ENCODE results near the gene COMTD1.
"Not testable (repeated sequence)": the region's sequence is repeated elsewhere in the genome, so short reads cannot be mapped to it uniquely, and the experiment has no call there.

Gene COMTD1

DNA sequence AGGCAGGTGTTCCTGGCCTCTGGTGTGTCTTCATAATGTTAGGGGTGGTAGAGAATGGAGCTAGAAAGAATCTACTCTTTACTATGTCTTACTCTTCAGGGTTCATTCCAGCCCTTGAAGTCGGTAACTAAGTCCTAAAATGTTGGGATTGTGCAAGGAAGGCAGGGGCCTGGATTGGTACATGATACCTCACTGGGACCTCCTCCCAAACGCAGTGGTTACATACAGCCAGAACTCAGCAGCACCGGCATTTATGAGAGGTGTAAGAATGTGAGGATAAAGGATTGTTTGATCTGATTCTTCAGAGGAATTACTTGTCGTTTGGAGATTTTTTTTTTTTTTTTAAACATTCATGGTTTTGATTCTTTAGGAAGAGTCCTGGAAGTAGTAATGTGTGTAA is 6.9 kb downstream of the COMTD1 start:
- no peak for DNase-seq
- in situ Hi-C loops (cut with MboI; ENCODE audit: low pct_unique_long_range_greater_than_20kb, low sequenced_read_pairs), result no loop called here

DNA sequence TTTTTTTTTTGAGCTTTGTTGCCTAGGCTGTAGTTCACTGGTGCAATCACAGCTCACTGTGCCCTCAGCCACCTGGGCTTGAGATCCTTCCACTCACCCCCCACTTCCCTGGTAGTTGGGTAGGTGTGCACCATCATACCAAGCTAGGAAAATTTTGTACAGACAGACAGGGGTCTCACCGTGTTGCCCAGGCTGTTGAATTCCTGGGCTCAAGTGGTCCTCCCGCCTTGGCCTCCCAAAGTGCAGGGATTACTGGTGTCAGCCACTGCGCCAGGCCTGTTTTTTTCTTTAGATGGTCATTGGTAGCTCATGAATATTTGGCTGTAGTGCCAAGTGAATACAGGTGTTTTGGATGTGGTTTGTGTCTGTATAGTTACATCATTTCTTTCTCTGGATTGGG is 7.5 kb downstream of the COMTD1 start:
- in situ Hi-C loops (cut with MboI; ENCODE audit: low pct_unique_long_range_greater_than_20kb, low sequenced_read_pairs), result no loop called here
- DNase-seq, result no peak

DNA sequence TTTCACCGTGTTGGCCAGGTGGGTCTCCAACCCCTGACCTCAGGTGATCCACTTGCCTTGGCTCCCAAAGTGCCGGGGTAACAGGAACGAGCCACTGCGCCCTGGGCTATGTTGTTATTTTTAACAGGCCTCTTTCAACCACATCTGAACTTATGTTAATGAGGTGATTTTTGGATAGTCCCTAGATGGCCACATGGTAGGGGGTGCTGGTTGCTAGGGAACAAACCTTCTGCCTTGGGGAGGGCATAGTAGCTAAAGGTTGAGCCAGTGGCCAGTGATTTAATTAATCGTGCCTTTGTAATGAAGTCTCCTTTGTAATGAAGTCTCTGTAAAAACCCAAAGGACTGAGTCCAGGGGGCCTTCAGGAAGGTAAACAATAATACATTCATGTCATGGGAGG is 9.1 kb downstream of the COMTD1 start:
- in situ Hi-C loops (cut with MboI; ENCODE audit: low pct_unique_long_range_greater_than_20kb, low sequenced_read_pairs), result no loop called here
- no peak for DNase-seq

DNA sequence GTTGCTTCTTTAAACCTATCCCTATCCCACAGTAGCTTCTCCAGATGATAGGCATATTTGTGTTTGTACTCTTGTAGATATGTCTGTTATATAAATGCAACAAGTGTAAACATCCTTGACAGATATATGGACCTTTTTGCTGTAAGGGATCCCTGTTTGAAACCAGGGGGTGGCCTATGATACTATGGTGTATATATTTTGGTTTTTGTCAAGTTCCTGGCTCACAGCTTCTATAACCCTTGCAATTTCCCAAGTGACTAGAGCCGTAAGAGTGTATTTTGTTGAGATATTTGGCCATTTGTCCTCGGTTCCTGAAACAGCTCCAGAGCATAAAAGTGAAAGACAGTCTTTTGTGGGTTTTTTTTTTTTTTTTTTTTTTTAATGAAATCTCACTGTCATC is 9.7 kb downstream of the COMTD1 start:
- in situ Hi-C loops (cut with MboI; ENCODE audit: low pct_unique_long_range_greater_than_20kb, low sequenced_read_pairs), result no loop called here
- no peak for DNase-seq

DNA sequence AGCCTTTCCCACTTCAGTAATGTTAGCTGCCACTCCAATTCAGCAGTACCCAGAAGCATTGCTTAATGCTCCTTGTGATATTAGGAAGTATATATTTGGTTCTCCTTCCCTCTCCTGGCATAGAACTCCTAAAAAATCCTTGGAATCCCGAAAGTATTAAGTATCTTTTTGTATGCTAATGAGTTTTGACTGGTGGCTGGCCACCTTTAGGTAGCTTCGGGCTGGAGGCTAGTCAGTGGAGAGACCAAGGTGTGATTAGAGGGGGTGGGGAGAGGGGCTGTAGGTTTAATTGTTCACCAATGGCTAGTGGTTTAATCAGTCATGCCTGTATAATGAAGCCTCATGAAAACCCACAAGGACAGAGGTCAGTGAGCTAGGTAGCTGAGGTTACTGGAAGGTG is 12.2 kb downstream of the COMTD1 start:
- in situ Hi-C loops (cut with MboI; ENCODE audit: low pct_unique_long_range_greater_than_20kb, low sequenced_read_pairs), result no loop called here
- no peak for DNase-seq

DNA sequence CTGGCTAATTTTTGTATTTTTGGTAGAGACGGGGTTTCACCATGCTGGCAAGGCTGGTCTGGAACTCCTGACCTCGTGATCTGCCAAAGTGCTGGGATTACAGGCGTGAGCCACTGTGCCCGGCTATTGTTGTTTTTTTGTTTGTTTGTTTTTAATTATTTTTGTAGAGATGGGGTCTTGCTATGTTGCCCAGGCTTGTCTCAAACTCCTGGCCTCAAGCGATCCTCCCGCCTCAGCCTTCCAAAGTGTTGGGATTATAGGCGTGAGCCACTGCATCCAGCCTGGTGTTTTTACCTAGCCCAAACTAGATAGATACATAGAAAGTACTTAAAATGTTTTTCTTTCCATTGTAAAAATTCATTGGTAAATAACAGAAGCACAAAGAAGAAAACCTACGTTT is 14.3 kb downstream of the COMTD1 start:
- DNase-seq; in situ Hi-C loops (cut with MboI; ENCODE audit: low pct_unique_long_range_greater_than_20kb, low sequenced_read_pairs): not testable (repeated sequence)

DNA sequence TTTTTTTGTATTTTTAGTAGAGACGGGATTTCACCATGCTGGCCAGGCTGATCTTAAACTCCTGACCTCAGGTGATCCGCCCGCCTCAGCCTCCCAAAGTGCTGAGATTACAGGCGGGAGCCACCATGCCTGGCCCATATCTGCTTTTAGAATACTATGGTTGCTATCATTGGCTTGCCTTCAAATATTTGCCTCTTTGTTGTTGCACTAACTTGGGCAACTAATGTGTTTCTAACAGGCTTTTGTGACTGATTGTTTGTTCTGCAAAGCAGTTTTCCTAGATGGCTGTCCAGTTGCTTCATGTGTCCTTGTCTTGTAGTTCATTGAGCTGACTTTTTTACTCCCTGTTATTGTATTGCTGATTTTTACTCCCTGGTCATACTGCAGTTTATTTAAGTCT is 15.5 kb downstream of the COMTD1 start:
- DNase-seq, result no peak
- in situ Hi-C loops (cut with MboI; ENCODE audit: low pct_unique_long_range_greater_than_20kb, low sequenced_read_pairs), result no loop called here

DNA sequence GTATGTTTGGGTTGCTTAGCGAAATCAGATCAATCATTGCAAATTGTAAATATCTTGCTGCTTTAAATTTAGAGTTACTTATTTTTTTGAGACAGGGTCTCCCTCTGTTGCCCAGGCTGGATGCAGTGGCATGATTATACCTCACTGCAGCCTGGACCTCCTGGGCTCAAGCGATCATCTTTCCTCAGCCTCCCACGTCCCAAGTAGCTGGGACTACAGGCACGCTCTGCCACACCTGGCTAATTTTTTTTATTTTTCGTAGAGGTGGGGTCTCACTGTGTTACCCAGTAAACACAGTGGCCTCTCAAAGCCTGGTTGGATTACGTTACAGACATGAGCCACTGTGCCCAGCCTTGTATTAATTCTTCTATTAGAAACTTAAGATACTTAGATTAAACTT is 23.4 kb downstream of the COMTD1 start:
- no peak for DNase-seq
- in situ Hi-C loops (cut with MboI; ENCODE audit: low pct_unique_long_range_greater_than_20kb, low sequenced_read_pairs), result no loop called here

DNA sequence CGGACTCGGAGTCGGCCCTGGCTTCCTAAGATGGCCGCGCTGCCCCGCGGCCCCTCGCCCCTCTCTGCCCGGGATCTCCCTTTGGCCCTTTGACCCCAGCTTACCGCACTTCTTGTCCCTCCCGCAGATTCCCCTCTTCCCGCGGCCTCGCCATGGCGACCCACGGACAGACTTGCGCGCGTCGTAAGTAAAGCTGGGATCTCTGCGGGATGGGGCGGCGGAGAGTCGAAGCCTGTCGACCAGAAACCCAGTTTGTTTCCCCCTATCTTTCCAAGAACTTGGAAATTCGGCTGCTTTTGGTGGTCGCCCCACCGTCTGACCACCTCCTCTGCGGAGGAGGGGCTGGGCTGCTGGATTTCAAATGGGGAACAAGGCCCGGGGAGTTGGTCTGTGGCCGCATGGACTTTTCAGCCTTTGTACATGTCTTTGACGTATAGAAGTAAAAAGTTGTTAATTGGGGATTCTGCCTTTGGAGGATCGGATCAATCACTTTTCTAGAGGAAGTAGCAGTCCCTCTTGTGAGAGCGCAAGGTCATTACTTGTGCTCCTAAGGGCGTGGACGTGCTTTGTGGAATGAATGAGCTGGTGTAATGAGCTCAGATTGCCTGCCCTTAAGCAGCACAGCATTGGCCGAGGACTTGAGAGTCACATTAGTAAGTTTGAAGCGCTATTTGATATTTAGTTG is 24.6 kb downstream of the COMTD1 start:
- in situ Hi-C loops (cut with MboI; ENCODE audit: low pct_unique_long_range_greater_than_20kb, low sequenced_read_pairs), result no loop called here
- DNase-seq, result peak; percentile 48

DNA sequence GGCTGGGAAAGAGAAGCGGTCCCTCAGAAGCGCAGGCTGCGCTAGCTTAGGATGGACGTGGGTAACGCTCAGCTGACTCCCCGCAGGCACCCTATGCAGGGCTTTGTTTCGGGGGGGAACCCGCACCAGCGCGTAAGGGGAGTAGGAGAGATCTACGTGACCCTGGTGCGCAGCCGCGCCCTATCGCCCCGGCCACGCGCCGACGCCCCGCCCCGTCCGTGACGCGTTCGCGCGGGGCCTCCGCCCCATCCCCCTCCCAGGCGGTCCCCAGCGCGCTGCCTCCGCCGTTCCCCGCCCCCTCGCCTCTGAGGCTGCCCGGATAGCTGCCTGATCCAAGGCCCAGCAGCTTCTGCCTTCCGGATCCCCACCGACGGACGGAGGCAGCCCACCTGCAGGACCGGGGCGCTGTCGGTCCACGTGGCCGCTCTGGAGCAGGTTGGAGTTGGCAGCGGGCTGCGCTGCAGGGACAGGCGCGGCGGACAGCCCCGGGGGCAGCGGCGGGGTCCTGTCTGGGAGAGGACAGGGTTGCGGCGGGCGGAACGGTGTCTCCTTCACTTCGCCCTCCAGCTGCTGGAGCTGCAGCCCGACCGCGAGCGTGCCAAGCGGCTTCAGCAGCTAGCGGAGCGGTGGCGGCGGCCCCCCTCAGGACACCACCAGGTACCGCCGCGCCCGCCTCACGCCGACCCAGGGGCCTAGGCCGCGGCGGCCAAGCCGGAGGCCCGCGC is 25.3 kb downstream of the COMTD1 start, which contains the start of gene VDAC2:
TSS of gene VDAC2 (plus strand) at position 515 of the 725 bp plus-strand sequence. CDS start 363 bp downstream, outside the sequence.
- in situ Hi-C loops (cut with MboI; ENCODE audit: low pct_unique_long_range_greater_than_20kb, low sequenced_read_pairs), result no loop called here
- DNase-seq, result peak; percentile 91

DNA sequence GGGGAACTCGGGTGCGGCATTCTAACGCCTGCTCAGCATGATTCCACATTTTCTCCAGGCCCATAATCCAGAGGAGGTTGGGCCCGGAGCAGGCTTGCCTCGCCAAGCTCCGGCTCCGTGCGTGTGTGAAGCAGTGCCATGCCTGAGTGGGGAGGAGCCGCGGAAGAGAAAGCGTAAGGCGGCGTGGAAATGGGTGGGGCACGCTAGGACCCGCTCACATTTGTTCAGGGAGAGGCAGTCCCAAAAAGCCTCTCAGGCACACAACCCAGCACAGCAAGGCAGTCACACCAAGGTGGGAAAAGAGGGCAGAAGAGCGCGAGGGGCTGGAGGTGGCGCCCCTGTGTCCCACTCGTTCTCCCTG is 25.9 kb downstream of the COMTD1 start:
- in situ Hi-C loops (cut with MboI; ENCODE audit: low pct_unique_long_range_greater_than_20kb, low sequenced_read_pairs), result no loop called here
- DNase-seq, result peak; percentile 80

DNA sequence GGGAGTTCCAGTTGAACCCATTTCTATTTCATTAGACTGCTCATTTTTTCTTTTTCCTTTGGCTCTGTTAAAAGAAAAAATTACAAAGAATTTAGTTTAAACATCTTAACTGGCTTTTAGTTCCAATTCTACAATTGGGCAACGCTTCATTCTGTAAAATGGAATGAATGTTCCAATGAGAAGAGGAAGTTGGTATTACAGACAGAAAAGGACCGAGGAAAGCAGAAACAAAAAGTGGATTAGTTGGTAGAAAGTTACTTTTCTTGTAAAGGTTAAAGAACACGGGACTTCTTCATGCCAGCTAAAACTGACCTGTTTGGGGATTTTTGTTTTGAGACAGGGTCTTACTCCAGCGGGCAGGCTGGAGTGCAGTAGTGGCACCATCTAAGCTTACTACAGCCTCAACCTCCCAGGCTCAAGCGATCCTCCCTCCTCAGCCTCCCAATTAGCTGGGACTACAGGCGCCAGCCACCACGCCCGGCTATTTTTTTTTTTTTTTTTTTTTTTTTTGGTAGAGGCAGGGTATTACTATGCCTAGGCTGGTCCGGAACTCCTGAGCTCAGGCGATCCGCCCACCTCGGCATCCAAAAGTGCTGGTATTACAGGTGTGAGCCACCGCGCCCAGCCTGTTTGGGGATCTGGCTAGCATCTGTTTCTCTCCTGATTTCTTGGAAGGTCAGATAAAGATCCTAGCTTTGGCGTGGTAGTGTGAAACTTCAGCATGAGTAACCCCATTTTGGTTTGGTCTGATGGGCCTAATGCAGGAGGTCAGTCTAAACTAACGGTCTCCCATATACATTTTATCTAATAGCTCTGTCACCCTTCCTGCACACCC is 26.5 kb downstream of the COMTD1 start:
- no peak for DNase-seq
- in situ Hi-C loops (cut with MboI; ENCODE audit: low pct_unique_long_range_greater_than_20kb, low sequenced_read_pairs), result no loop called here

DNA sequence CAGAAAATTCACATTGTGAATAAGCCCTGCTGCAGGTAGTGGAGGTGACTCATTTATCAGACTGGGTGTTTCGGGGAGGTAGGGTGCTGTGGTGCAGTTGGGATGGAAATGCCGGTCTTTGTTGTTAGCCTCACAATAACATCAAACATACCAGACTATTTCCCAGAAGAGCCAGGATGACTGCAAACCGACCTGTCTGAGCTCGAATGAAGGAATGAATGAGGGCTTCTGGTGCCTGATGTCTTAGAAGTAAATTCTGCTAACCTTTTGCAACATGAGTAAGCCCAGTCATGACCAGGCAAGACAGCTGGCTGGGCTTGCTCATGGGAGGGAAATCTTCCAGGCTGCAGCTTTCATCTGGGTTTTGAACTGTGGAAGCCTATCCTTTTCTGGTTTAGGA is 27.6 kb downstream of the COMTD1 start:
- in situ Hi-C loops (cut with MboI; ENCODE audit: low pct_unique_long_range_greater_than_20kb, low sequenced_read_pairs), result no loop called here
- no peak for DNase-seq

DNA sequence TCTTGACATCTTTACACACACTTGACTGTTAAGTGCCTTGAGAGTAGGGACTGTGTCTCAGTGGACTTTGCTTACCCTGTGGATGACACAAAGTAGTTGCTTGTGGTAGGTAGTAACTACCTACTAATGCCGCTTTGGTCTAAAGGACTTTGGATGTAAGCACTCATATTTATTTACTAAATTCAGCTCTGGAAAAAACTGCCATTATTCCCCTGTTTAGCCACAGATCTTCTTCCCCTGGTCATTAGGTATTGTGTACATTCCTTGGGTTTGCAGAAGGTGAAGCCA is 28.0 kb downstream of the COMTD1 start:
- in situ Hi-C loops (cut with MboI; ENCODE audit: low pct_unique_long_range_greater_than_20kb, low sequenced_read_pairs), result no loop called here
- no peak for DNase-seq

DNA sequence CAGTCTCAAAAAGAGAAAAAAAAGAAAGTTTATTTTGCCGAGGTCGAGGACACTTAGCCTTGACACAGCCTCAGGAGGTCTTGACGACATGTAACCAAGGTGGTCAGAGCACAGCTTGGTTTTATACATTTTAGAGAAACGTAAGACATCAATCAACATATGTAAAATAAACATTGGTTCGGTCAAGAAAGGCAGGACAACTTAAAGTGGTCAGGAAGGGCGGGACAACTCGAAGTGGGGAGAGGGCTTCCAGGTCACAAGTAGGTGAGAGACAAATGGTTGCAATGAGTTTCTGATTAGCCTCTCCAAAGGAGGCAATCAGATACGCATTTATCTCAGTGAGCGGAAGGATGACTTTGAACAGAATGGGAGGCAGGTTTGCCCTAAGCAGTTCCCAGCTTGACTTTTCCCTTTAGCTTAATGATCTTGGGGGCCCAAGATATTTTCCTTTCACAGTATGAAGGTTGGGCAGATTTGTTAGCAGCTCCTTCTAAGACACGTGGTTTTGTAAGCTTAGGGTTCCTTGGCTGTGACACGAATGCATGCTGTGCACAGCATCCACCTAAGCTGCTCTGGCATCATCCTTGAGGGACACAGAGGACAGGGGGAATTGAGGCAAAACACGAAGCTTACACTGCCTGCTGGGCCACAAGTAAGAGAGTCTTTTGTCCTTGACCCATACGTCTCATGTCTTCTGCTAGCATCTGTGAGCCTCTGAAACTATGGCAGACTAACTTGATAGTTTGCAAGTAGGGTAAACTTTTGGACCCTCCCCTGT is 28.5 kb downstream of the COMTD1 start:
- in situ Hi-C loops (cut with MboI; ENCODE audit: low pct_unique_long_range_greater_than_20kb, low sequenced_read_pairs), result no loop called here
- DNase-seq, result no peak

DNA sequence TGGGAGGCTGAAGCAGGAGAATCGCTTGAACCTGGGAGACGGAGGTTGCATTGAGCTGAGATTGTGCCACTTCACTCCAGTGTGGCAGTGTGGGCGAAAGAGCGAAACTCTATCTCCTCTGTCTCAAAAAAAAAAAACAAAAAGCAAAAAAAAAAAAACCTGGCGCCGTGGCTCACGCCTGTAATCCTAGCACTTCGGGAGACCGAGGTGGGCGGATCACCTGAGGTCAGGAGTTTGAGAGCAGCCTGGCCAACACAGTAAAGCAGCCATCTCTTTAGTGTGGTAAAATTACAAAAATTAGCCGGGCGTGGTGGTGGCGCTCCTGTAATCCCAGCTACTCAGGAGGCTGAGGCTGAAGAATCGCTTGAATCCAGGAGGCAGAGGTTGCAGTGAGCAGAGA is 29.1 kb downstream of the COMTD1 start:
- DNase-seq; in situ Hi-C loops (cut with MboI; ENCODE audit: low pct_unique_long_range_greater_than_20kb, low sequenced_read_pairs): not testable (repeated sequence)

DNA sequence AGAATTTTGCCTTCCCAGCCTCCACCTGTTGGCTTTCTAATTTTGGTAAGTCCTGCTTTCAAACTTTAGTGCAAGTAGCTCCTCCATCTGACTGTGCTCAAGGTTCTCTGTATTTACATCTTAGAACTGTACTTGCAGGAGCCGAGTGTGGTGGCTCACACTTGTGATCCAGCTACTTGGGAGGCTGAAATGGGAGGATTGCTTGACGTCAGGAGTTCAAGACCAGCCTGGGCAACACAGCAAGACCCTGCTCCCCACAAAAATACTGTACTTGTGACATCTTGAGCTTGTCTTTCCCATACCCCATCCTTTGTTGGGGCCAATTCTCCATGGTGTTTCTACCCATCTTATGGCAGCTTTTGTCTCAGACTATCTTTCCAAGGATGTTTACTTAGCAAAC is 29.8 kb downstream of the COMTD1 start:
- no peak for DNase-seq
- in situ Hi-C loops (cut with MboI; ENCODE audit: low pct_unique_long_range_greater_than_20kb, low sequenced_read_pairs), result no loop called here

DNA sequence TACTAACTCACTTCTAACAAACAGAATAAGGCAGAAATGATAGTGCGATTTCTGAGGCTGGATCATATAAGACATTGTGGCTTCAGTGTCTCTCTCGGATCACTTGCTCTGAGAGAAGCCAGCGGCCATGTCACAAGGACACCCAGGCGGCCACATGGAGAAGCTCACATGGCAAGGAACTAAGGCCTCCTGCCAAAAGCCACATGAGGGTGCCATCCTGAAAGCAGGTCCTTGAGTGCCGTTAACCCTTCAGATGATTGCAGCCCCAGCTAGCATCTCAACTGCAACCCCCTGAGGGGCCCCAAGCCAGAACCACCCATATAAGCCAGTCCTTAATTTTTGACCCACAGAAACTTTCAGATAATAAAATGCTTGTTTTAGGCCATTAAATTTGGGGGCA is 32.0 kb downstream of the COMTD1 start:
- DNase-seq, result no peak
- in situ Hi-C loops (cut with MboI; ENCODE audit: low pct_unique_long_range_greater_than_20kb, low sequenced_read_pairs), result no loop called here

DNA sequence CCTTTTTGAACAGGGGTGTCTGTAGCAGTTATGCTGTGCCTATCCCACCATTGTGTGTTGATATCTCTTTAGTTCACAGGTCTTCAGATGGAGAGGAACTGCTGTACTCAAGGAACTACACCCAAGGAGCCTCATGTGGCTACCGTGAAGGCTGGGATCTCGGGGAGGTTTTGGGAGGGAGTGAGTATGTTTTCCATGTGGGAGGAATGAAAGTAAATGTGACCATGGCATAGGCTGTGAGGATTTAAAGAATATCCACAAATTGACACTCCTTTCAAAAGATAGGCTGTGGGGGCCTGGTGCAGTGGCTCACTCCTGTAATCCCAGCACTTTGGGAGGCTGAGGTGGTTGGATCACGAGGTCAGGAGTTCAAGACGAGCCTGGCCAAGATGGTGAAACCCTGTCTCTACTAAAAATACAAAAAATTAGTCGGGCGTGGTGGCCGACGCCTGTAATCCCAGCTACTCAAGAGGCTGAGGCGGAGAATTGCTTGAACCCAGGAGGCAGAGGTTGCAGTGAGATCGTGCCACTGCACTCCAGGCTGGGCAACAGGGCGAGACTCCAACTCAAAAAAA is 32.6 kb downstream of the COMTD1 start:
- in situ Hi-C loops (cut with MboI; ENCODE audit: low pct_unique_long_range_greater_than_20kb, low sequenced_read_pairs); DNase-seq: not testable (repeated sequence)
